Measurements from ENCODE around the gene SYNE2.

The SYNE2 gene

DNA sequence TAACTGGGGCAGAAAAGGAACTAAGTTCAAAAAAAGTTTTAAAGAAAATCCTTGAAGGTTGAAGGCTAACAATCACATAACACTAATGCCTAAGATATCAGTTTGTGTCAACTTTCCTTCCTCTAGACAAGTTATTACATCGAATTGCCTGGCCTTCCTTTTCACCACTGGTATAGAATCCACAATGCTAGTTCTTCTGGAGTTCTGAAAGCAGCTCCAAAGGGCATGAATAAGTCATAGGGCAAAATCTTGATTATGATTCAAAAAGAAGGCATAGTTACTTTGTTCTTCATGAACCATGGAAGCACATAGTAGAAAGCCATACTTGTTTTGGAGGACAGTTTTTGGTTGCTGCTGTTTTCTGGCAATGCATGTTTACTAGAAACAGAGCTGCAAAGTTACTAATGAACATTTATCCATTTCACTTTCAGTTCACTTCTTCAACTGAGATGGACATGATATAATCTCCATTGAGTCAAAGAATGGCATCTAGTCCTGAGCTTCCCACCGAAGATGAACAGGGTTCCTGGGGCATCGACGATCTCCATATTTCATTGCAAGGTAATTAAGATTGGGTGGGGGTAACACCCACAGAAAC lies 56.0 kb downstream of the SYNE2 start:
- no peak for FAIRE-seq
- no peak for DNase-seq (ENCODE audit: low spot score)

DNA sequence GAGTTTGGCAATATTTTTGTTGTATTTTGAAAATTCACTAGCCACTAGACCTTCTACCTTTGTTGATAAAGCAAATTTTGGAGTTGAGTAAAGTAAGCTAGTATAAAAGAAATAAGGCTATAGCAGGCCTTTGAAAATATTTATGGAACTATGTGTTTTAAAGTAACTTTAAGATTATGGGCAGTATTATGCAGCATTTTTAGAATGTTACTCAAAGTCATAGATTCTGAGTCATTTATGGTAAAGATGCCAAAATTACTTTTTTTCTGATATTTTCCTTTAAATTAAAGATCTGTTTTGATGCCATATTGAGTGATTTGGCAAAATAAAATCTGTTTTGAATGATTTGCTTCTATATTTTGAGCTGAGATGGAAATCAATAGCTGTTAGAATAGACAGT lies 57.2 kb downstream of the SYNE2 start:
- no peak for FAIRE-seq

DNA sequence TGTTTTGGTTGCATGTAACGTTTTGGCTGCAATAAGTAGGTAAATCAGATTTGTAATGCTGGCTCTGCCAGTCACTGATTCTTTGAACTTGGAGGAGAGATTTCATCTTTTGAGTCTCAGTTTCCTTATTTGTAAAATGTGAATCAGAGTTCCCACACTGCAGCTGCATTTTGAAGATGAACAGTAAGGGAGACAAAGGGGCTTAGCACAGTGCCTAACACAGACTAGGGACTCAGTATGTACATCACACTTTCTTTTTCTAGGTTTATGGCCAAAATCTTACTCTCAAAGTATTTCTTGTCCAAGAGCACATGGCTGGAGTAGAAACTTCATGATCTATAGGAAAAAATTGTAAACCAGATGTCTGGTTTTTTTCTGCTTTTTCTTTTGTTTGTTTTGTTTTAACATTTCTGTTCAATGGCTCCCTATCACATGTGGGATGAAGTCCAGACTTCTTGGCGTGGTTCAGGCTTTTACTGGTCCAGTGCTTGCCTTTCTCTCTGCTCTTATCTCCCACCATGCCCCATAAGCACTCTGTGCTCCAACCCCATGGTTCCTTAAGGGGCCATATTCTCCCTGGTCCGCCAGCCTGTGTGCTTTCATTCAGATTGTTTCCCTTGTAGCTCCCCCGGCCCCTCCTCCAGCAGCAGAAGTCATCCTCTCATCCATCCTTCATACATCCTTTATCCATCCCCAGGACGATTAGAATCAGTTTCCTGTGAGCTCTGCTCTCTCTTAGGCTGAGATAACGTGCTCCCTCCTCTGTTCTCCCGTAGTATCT lies 58.0 kb downstream of the SYNE2 start:
- FAIRE-seq (no peak), DNase-seq (ENCODE audit: low spot score) (no peak)

More for the DNA sequence above, 57.2 kb downstream of the SYNE2 start:
- no peak for DNase-seq (ENCODE audit: low spot score)

DNA sequence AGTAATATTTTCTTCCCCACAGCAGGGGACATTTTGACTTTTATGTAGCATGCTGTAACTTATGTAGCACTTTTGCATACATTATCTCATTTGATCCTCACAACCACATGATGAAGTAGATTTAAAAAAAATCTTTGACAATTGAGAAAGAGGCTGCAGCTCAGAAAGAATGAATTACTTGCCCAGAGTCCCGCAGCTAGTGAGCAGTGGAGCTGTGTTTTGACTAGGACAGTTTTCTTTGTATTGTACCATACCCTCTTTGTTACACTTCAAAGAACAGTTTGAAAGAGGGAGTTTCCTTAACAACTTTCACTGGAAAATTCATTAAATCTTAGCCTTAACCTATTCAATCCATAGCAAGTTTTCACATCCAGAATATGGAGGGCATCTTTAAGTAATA lies 58.6 kb downstream of the SYNE2 start:
- DNase-seq (ENCODE audit: low spot score) (no peak), FAIRE-seq (no peak)

DNA sequence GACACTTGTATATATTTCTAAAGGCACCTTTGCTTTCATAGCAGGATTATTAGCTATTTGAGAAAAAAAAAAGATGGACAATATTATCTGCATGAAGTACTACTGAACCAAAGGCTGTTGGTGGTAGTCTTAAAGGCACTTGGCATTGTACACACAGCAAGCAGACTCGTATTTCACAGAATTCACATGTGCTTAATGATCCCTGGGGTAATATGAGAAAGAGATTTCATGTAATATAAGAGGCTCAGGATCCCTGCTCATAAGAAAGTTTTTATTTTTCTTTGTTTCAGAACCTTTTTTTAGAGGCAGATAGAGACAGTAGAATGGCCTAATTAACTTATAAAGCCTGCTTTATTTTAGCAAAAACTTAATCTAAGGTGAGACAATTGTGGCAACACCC lies 59.5 kb downstream of the SYNE2 start:
- FAIRE-seq = no peak
- DNase-seq (ENCODE audit: low spot score) = no peak

DNA sequence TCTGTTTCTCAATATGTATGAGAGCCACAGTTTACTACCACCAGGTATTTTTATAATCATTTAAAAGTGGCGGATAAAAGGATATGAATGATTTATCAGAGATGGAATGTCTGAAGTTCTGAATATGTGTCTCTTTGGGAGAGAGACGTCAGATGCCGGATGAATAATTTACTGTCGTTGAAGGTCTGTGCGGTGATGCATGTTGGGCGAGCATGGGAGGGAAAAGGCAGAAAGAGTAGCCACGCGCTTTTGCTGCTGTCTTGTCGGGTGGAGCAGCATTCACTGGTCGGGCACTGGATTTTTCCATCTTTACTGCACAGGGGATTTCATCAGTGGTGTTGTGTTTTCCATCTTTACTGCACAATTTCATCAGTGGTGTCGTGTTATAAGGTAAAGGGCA lies 65.6 kb downstream of the SYNE2 start:
- FAIRE-seq = peak; percentile 65
- peak; percentile 20 for DNase-seq (ENCODE audit: low spot score)

DNA sequence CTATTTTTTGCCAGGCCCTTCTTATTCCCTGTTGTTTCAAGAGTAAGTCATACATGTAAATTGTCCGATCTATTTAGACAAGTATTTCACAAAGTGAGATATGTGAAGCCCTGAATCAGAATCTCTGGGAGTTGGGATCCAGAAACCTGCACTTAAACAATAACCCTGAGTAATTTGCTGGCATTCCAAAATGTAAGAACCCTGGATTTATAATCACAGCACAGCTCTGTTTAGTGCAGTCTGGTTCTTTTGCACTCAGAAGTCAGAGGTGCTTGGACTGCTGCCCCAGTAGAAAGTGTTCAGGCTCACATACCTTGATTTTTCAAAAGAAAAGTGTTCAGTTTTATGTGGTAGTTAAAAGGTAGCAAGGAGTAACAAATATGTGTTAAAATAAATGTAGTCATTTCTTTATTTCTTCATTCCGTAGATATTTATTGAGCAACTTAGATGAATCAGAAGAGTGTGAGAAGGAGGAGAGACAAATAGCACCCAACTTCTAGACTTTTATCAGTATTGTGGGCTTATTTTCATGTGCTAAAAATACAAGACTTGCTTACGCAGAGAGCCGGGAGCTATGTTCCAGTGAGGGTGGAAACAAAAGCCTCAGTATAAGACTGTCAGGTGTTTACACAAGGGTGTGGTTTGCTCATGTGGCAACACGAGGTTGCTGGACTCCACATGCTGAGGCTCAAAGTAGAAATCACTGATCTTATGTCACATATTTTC lies 70.1 kb downstream of the SYNE2 start:
- DNase-seq (ENCODE audit: low spot score) = no peak
- no peak for FAIRE-seq

DNA sequence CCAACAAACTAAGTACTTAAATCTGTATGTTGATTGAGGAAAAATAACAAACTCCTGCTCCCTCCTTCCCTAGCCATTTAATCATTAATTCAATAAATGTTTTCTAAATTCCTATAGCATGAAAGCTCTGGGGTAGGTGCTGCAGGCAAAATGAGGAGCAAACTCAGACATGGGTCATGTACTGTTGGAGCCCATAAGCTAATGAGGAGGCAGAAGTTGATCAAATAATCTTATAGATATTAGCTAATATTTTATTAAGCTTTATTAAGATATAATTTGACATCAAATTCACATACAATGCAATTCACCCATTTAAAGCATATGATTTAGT lies 70.6 kb downstream of the SYNE2 start:
- DNase-seq (ENCODE audit: low spot score) (no peak), FAIRE-seq (no peak)

DNA sequence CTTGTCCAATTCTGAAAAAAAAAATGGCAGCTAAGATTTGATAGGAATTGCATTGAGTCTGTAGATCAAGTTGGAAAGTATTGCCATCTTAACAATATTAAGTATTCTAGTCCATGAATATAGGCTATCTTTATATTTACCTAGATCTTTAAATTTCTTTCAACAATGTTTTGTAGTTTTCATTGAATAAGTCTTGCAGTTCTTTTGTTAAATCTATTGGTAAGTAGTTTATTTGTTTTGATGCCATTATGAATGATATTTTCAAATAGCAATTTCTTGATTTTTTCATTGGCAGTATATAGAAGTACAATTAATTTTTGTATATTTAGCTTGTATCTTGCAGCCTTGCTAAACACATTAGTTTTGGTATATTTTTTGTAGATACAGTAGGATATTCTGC lies 71.6 kb downstream of the SYNE2 start:
- DNase-seq (ENCODE audit: low spot score) (no peak), FAIRE-seq (no peak)

DNA sequence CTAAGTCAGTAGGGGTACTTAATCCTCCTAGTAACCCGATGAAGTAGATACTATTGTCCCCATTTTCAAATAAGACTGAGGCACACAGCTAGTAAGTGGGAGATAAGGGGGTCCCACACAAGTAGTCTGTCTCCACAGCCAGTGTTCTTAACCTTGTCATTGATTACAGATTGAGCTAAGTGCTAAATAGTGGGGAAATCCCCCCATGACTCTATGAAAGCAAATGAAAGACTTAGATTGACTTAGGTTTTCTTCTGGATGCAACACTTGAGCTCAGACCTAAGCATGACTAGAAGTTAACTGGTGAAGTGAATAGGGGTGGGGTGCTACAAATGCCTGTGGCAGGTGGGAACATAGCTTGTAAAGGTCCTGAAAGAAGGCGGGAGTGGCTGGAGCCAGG lies 73.8 kb downstream of the SYNE2 start:
- FAIRE-seq = no peak

DNA sequence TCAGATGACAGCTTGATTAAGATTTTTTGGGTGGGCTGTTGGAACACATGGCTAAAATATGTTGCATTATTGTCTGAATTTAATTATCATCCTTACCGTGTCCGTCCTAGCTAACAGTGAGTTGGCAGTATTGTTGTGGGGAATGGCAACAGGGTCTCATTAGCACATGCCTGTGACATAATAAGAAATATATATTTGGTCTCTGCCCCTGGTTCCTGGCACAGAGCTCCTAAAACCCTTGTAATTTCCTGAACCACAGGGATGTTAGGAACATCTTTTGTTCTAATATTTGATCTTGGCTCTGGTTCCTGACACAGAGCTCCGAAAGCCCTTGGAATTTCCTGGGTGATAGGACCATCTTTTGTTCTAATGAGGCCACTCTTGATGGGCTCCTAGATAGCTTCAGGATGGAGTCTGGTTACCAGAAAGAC lies 76.0 kb downstream of the SYNE2 start:
- DNase-seq (ENCODE audit: low spot score) (no peak), FAIRE-seq (no peak)

More for the DNA sequence above, 73.8 kb downstream of the SYNE2 start:
- no peak for DNase-seq (ENCODE audit: low spot score)

DNA sequence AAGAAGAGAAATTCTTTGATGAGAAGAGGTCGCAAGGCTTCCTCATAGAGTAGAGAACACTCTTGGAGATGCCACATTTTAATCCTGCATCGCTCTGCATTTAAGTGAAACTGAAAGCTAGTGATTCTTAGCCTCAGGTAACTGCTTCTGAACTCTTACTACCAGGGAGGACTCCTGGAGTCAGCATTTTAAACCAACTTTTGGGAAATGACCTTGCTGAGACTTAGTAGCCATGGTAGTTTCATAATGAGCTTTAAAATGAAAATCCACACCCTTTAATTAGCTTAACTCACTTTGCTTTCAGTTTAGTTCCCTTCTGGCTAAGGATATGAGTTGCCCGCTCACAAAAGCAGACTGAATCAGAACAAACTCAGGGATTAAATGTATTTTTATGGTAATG lies 80.3 kb downstream of the SYNE2 start:
- no peak for FAIRE-seq
- no peak for DNase-seq (ENCODE audit: low spot score)

DNA sequence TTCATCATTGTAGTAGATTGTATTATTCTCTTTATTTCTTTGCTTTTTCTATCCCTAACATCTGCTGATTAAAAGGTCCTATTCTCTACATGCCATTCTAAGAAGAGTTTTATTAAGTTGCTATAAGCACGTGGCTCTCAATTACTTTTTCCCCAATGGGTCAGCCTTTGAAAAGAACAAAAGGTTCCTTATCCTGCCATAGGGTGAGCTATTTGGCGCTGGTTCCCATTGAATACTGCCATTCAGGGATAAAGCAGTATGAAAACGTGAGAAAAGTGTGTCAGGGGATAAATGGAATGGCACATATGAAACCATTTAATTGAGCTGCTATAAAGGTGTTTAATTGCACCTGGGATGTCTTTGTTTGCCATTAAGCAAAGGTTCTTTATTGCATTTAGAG lies 80.9 kb downstream of the SYNE2 start:
- DNase-seq (ENCODE audit: low spot score) = no peak
- no peak for FAIRE-seq

DNA sequence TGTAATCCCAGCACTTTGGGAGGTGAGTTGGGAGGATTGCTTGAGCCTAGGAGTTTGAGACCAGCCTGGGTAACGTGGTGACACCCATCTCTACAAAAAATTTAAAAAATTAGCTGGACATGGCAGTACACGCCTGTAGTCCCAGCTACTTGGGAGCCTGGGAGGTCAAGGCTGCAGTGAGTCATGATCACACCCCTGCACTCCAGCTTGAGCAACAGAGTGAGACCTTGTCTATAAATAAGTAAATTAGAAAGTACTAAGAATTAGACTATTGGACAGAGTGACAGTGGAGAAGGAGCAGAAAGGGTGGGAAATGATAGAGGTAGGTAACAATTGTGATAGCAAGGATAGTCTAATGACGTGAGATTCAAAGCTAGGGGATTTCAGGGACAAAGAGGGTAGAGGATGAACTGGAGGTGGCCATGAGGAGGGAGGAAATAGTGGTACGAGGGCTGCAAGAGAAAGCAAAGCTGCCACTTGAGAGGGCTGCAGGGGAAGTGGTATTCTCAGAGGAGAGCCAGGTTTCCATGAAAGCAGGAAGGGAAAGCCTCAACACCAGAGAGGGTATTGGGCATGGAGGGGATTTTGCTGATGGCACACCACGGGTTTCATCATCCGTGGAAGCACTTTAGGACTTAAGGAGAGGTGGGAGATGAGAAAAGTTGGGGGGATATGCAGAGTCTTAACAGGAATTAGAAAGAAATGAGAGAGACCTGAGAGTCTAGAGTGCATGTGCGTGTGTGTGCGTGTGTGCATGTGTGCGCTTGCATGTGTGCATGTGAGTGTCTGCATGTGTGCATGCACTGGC lies 85.6 kb downstream of the SYNE2 start:
- DNase-seq (ENCODE audit: low spot score) = no peak
- no peak for FAIRE-seq

DNA sequence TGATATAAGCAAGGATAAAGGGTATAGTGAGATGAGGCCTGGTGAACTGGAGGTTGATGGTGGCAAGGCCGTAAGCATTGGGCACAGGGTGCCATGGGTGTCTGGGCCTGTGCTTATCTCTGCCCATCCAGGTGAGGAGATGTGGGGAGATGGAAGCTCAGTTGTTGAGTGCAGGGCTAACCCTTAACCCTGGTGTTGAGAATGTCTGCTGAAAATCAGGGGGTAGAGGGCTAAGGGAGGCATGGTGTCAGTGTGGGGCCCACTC lies 86.1 kb downstream of the SYNE2 start:
- no peak for DNase-seq (ENCODE audit: low spot score)
- no peak for FAIRE-seq

DNA sequence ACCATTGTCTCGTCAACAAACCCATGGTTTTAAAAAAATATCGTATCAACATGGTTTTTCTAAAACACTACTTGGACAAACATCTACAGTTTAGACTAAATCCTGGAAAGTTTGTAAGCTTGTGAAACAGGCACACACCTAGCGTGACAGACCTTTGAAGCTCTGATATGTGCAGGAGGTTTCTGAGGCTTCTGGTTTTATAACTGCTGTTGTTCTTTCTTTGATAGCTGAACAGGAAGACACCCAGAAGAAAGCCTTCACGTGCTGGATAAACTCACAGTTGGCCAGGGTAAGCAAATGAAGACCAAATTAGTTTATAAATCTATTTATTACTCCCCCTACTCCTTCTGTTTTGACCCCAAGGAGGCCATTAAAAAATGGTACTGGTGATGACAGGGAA lies 87.6 kb downstream of the SYNE2 start:
- DNase-seq (ENCODE audit: low spot score) (no peak), FAIRE-seq (no peak)

DNA sequence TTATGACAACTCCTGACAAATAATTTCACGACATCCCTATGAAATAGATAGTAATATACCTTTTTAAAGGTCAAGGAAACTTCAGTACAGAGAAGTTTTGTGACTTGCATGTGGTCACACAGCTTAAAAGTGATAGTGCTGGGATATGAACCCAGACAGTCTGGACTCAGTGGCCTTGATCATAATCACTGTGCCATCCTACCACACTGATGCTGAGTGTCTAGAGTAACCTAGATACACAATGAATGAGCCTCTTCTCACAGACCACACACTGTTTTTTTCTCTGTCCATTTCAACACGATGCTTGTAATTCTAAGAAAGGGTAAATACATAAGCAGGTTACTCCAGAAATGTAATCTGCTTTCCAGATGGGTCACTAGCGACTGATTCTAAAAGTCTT lies 88.2 kb downstream of the SYNE2 start:
- no peak for DNase-seq (ENCODE audit: low spot score)
- no peak for FAIRE-seq

DNA sequence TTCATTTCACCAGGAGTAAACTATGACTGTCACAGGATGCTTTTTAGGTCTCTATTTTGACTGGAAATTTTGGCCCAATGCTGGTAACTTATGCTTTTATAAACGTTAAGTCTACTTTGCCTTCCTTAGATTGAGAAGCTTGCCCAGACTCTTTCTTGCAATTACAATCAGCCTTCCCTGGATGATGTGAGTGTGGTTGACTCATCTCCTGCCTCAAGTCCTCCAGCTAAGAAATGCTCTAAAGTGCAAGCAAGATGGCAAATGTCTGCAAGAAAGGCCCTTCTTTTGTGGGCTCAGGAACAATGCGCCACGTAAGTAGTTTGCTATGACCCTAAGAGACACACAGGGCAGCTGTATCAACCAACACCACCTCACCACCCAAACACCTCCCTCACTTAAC lies 96.9 kb downstream of the SYNE2 start:
- no peak for FAIRE-seq

DNA sequence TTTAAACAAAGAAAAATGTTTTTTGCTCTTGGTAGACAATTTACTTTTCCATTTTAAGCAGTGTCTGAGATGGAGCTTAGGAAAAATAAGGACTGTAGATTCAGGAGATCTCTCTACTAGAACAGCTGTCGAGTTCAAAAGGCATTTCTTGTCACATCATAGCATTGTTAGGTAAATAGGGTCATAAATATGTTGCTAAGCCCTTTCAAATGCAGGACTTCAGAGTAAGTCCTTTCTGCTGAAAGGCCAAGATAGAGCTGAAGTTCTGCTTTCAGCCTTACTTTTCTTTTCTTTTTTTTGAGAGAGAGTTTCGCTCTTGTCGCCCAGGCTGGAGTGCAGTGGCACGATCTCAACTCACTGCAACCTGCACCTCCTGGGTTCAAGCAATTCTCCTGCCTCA lies 98.2 kb downstream of the SYNE2 start:
- no peak for FAIRE-seq
- DNase-seq (ENCODE audit: low spot score) = no peak

More for the DNA sequence above, 96.9 kb downstream of the SYNE2 start:
- DNase-seq (ENCODE audit: low spot score) = no peak

DNA sequence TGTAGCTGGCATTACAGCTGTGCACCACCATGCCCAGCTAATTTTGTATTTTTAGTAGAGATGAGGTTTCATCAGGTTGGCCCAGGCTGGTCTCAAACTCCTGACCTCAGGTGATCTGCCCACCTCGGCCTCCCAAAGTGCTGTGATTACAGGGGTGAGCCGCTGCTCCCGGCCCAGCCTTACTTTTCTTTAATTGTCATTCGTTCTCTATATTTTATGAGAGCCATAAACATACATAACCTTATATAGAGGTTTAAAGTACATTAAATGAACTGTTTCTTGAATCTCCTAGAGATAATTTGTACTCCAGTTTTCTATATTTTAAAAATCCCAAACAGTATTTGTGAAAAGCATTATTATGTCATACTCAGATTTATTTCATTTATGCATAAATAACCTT lies 98.6 kb downstream of the SYNE2 start:
- FAIRE-seq = no peak

DNA sequence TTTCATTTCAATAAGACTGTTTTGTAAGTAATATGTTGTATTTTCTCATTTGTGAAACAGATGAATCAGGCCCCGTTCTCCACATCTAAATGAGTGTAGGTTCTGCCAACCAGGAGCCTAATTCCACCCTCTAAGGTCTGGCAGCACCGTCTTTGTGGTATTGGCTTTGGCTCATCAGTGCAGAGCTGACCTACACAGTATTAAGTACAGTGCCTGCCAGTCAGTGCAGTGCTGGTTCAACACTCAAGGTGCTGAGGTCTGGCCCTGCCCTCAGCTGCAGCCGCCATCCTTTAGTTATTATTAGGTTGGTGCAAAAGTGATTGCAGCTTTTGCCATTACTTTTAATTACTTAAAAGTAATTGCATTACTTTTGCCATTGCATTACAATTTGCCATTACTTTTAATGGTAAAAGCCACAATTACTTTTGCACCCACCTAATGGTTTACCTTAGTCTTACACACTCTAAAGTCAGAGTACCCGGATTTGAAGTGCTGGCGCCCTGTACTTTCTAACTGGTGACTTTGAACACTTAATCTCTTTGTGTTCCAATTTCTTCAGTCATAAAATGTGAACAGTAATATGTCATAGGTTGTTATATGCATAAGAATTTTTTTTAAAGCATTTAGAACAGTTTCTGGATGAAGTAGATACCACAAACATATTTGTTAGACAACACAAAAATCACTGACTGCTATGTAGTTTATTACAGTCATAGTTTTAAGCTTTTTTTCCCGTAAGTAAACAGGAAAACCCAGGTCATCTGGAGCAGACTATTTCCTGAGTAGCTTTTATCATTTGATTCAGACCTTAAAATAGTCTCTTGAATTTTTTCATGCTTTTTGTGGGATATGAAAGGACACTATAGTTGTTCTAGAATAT lies 99.5 kb downstream of the SYNE2 start:
- FAIRE-seq (no peak), DNase-seq (ENCODE audit: low spot score) (no peak)

More for the DNA sequence above, 98.6 kb downstream of the SYNE2 start:
- no peak for DNase-seq (ENCODE audit: low spot score)
